Effector memory CD8-positive, alpha-beta T cell (primary cell): ENCODE data around the gene SFXN1.
"Not testable (repeated sequence)": the region's sequence is repeated elsewhere in the genome, so short reads cannot be mapped to it uniquely, and the experiment has no call there.

ENCODE experiments used
- ATAC-seq: fragments of 150-1000 bp; cut with Tn5 transposase; replicated peaks from 2 replicates; pipeline ENCODE4 v1.10.0; 2021; ENCODE audit warnings: mild to moderate bottlenecking, moderate library complexity
- DNase-seq, 3 experiments: peaks; one replicate each; pipeline ENCODE4 v3.0.0; 2021
- H3K27ac Mint-ChIP-seq, 2 donors: one replicate each; pipeline ENCODE4 v1.8.0; 2022; ENCODE audit warnings: mild to moderate bottlenecking in 2 of 2, mixed read lengths in 2 of 2, moderate library complexity in 2 of 2
- H3K27me3 Mint-ChIP-seq, 2 donors: one replicate each; pipeline ENCODE4 v1.8.0; 2022; ENCODE audit warnings: mixed read lengths in 2 of 2
- H3K36me3 Mint-ChIP-seq: one replicate; pipeline ENCODE4 v1.8.0; 2022; ENCODE audit warnings: mild to moderate bottlenecking, moderate library complexity, mixed read lengths; ENCODE audit not compliant: insufficient read depth
- H3K4me1 Mint-ChIP-seq, 2 donors: one replicate each; pipeline ENCODE4 v1.8.0; 2022; ENCODE audit warnings: low read depth in 2 of 2, mixed read lengths in 2 of 2
- H3K4me3 Mint-ChIP-seq, 2 donors: one replicate each; pipeline ENCODE4 v1.8.0; 2022; ENCODE audit warnings: mild to moderate bottlenecking in 2 of 2, mixed read lengths in 2 of 2, moderate library complexity in 2 of 2
- H3K9me3 Mint-ChIP-seq, 2 donors: one replicate each; pipeline ENCODE4 v1.8.0; 2022; ENCODE audit warnings: mixed read lengths in 2 of 2

The SFXN1 gene

DNA sequence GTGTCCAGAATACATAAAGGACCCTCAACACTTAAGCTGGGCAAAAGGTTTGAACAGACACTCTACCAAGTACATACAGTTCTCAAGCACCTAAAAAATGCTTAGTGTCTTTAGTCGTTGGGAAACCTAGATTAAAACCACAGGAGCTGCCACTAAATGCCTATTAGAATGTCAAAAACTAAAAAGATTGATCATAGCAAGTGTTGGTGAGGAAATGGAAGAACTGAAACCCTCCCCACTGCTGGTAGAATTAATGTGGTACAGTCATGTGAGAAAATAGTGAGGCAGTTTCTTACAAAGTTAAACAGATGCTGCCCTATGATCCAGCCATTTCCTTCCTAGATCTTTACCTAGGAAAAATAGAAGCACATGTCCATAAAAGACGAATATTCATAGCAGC lies 40.6 kb downstream of the SFXN1 start:
- Mint-ChIP-seq H3K27ac (peak overlapping the region in 1 of 2 donors; percentile 56), H3K4me3 (no peak overlapping the region), H3K36me3 (peaks cover 39% of the 10 kb centered on the region), H3K4me1 (peaks cover 35 to 54% of the 10 kb centered on the region in 2 donors), H3K27me3 (no peaks in the 10 kb centered on the region), H3K9me3 (peaks cover 3 to 8% of the 10 kb centered on the region in 2 donors)
- DNase-seq (no peak), ATAC-seq (no peak)

DNA sequence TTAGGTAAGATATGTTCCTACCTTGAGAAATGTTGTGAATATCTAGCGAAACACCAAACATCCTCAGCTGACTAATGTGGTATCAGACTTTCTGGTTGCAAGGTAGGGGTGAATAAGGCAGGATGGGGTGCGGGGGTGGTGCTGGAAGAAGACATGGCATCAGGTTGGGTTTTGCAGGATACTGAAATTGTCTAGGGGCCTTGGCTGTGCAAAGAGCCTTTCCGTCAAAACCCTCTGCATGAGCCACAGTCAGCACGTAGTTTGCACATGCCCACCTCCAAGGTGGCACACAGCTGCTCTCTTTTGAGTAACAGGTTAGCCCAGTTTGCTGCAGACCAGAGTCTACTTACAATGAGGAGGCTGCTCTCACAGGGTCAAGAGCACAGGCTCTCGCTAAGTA lies 42.0 kb downstream of the SFXN1 start:
- Mint-ChIP-seq H3K27ac (peak overlapping the region; percentile 79 to 89), H3K4me1 (peaks cover 35 to 59% of the 10 kb centered on the region in 2 donors), H3K36me3 (peaks cover 32% of the 10 kb centered on the region), H3K4me3 (peak overlapping the region; percentile 74 to 81), H3K9me3 (peaks cover 3 to 8% of the 10 kb centered on the region in 2 donors), H3K27me3 (no peaks in the 10 kb centered on the region)
- DNase-seq (no peak), ATAC-seq (no peak)

DNA sequence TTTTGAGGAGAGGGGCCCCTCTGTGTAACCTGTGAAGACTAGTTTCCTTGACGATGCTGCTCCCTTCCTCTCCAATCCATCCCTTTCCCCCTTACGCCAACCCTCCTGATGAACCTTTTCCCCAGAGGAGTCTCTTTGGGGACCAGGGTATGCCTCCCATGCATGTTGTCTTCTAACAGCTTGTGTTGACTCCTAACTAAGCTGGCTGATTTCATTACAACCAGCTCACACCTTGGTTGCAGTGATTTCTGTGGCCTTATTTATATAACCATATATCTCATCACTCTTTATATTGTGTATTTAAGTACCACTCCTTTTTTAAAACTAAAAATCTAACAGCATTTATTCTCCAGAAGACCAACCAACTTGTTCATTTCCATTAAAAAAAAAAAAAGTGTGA lies 42.5 kb downstream of the SFXN1 start:
- Mint-ChIP-seq H3K27ac (peak overlapping the region; percentile 79 to 89), H3K27me3 (no peaks in the 10 kb centered on the region), H3K4me1 (peaks cover 35 to 59% of the 10 kb centered on the region in 2 donors), H3K36me3 (peaks cover 32% of the 10 kb centered on the region), H3K4me3 (peak overlapping the region; percentile 74 to 81), H3K9me3 (peaks cover 3 to 8% of the 10 kb centered on the region in 2 donors)
- no peak for DNase-seq
- ATAC-seq: peak; percentile 20

DNA sequence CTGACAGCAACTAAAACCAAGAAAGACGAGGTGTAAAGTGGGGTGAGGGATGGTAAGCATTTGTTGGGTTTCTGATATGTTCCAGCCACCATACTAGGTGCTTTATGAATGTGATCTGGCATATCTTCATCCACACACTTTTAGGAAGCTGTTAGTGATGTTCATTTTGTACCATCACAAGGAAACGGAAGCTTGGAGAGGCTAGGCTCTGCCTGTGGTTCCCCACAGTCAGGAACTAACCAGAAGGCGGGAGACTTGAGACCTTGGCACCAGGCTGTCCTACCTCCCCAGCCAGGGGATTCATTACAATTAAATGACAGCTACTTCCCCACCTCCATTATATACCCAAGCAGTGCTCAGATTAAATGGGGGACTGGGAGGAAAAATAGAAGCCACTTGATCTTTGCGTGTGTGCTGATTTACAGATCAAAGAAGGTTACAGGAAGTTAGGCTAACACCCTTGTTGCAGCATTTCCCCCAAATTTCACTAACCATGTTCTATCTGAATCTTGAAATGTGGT lies 43.0 kb downstream of the SFXN1 start:
- Mint-ChIP-seq H3K27ac (peak overlapping the region; percentile 79 to 89), H3K36me3 (peaks cover 33% of the 10 kb centered on the region), H3K27me3 (no peaks in the 10 kb centered on the region), H3K9me3 (peaks cover 3 to 8% of the 10 kb centered on the region in 2 donors), H3K4me3 (peak overlapping the region; percentile 74 to 81), H3K4me1 (peaks cover 35 to 59% of the 10 kb centered on the region in 2 donors)
- ATAC-seq (peak; percentile 90), DNase-seq (peak in 2 of 3 experiments; percentile 17 to 18)

DNA sequence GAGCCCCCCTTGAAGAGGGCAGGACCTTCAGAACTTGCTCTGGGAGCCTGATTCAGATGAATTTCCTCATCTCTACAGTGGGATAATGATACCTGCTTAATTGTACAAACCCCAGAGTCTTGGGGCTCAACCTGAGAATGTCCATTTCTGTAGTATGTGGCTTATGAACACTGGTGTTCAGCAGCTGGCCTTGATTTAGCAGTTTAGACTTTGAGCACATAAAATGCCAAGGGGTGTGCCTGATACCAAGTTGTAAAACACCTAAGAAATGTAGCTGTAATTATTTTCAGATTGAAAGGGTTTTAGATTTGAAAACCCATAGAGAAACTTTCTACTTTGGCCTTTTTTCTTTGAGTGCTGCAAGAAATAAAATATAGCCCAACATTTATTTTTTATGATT lies 44.9 kb downstream of the SFXN1 start:
- peak overlapping the region; percentile 37 to 51 for H3K4me3 Mint-ChIP-seq
- H3K27me3 Mint-ChIP-seq: no peaks in the 10 kb centered on the region
- DNase-seq: no peak
- peaks cover 2 to 4% of the 10 kb centered on the region in 2 donors for H3K9me3 Mint-ChIP-seq
- H3K36me3 Mint-ChIP-seq: peaks cover 49% of the 10 kb centered on the region
- peak overlapping the region in 1 of 2 donors; percentile 71 for H3K27ac Mint-ChIP-seq
- peaks cover 24 to 43% of the 10 kb centered on the region in 2 donors for H3K4me1 Mint-ChIP-seq
- ATAC-seq: no peak

DNA sequence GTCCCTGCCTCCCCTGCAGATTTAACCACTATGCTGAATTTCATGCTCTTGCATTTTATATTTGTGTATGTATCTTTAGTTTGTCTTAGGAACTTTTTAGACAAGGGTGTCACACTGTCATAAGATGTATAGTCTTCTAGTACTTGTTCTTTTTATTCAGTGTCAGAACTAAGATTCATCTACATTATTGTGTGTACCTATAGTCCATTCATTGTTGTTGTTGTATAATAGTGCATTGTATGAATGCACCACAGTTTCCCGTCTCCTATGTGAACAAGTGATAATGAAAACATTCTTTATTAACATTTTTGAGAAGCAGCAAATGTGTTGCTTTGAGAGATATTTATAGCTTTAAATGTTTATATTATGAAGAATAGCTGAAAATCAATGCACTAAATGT lies 45.9 kb downstream of the SFXN1 start:
- Mint-ChIP-seq H3K27me3 (no peaks in the 10 kb centered on the region), H3K9me3 (no peaks in the 10 kb centered on the region), H3K4me1 (peaks cover 22 to 37% of the 10 kb centered on the region in 2 donors), H3K4me3 (no peak overlapping the region), H3K36me3 (peaks cover 53% of the 10 kb centered on the region), H3K27ac (peak overlapping the region in 1 of 2 donors; percentile 50)
- no peak for ATAC-seq
- DNase-seq: no peak

DNA sequence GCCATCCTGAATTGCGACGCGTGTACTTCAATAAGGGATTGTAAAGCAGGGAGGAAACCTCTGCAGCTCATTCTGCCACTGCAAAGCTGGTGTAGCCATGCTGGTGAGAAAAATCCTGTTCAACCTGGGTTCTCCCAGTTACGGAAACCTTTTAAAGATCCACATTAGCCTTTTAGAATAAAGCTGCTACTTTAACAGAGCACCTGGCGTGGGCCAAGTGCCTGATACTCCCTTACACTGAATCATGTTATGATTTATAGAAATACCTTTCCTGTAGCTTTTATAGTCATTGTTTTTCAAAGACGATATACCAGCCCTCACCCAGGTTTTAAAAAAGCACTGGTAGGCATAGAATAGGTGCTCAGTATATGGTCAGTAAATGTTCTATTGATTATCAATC lies 48.3 kb downstream of the SFXN1 start:
- ATAC-seq (no peak), DNase-seq (no peak)
- Mint-ChIP-seq H3K4me3 (no peak overlapping the region), H3K27me3 (no peaks in the 10 kb centered on the region), H3K36me3 (peaks cover 41% of the 10 kb centered on the region), H3K4me1 (peaks cover 3 to 15% of the 10 kb centered on the region in 2 donors), H3K9me3 (no peaks in the 10 kb centered on the region), H3K27ac (no peak overlapping the region)

DNA sequence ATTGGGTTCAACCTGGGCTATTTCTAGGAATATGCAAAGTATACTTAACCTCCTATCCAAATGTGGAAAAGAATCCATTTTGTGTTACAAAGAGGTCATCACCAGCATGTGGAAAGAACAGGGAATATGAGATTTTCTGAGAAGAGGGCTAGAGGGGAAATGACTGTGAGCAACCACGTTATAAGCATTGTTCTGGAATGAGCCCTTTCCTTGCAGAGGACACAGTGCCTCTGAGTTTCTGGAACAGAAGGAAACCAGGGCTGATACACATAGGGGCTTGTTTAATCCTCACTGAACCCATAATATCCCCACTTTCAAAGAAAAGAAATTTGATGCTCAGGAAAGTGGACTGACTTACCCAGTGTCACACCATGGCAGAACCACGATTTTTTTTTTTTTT lies 53.0 kb downstream of the SFXN1 start:
- no peak overlapping the region for H3K27ac Mint-ChIP-seq
- H3K36me3 Mint-ChIP-seq: peaks cover 26% of the 10 kb centered on the region
- no peak for ATAC-seq
- H3K4me3 Mint-ChIP-seq: no peak overlapping the region
- no peaks in the 10 kb centered on the region for H3K9me3 Mint-ChIP-seq
- no peaks in the 10 kb centered on the region for H3K27me3 Mint-ChIP-seq
- no peak for DNase-seq
- H3K4me1 Mint-ChIP-seq: peaks cover 8% of the 10 kb centered on the region in 2 donors

DNA sequence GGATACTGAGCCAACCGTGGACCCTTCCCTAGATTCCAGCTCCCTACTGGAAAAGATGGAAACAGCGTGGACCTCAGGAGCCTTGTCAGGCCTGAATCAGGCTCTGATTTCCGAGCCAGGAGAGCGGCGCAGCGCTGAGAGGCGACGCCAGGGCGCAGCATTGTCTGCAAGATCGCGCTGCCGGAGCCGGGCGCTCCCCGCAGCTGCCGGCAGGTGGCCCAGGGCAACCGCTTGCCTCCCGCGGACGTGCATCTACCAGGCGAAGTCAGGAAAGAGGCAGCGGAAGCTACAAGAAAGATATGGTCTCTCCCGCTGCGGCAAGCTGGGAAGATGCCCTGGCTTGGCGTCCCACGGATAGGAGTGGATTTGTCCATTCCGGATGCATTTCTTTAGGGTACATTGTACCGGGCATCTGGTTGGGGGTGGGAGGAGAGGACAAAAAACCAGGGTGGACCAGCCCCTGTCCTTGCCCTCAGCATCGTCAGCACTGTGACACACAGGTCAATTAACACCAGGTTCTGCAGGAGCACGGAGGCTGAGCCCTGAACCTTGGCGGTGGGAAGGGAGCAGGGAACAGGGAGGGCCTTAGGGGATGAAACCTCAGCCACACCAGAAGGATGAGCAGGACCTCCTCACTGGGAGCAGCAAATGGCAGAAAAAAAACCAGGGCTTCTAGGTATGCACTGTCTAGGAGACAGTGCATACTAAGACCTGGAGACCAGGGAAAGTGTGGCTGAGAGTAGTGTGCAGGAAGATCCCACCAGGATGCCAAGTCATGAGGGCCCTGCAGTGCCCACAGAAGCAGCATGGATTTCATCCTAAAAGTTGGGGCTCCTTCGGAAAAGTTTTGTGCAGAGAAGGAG lies 55.9 kb downstream of the SFXN1 start:
- peak overlapping the region; percentile 59 for H3K4me3 Mint-ChIP-seq
- peak overlapping the region in 1 of 2 donors; percentile 44 for H3K27ac Mint-ChIP-seq
- no peaks in the 10 kb centered on the region for H3K36me3 Mint-ChIP-seq
- ATAC-seq: peak; percentile 100
- peaks cover 0 to 6% of the 10 kb centered on the region in 2 donors for H3K27me3 Mint-ChIP-seq
- no peaks in the 10 kb centered on the region for H3K9me3 Mint-ChIP-seq
- H3K4me1 Mint-ChIP-seq: peaks cover 8 to 13% of the 10 kb centered on the region in 2 donors
- DNase-seq: peak; percentile 72 to 78 (median 78)

DNA sequence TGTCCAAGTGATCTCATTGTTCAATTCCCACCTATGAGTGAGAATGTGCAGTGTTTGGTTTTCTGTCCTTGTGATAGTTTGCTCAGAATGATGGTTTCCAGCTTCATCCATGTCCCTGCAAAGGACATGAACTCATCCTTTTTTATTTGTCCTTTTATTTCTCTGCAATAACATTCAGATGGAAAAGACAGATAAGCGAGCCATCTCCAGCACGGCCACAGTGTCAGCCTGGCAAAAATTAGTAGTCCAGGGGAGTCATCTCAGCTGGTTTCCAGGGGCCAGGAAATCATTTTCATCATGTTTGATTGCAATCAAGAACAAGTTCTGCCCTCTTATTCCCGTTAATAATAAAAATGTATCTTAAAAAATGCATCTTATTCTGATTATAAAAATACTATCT lies 57.0 kb downstream of the SFXN1 start:
- H3K4me3 Mint-ChIP-seq, ATAC-seq, H3K36me3 Mint-ChIP-seq, H3K9me3 Mint-ChIP-seq, H3K27me3 Mint-ChIP-seq, H3K27ac Mint-ChIP-seq, DNase-seq: not testable (repeated sequence)
- peaks cover 8 to 13% of the 10 kb centered on the region in 2 donors for H3K4me1 Mint-ChIP-seq

DNA sequence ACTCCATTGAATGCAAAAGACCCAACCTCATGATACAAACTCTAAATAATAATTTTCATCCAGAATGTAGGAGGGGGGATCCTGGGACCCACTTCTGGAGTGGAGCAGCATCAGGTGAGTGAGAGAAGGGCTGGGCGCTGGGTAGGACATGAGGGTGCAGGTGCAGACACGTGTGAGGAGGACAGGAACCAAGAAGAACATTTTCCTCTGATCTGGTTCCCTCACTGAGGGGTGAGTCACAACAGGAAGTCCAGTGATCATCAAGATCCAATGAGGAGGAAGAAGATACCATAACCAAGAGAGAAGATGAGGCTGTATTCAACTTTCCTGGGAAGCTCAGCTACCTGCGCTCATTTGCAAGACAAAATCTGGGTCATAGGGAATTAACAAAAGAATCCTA lies 57.4 kb downstream of the SFXN1 start:
- Mint-ChIP-seq H3K4me1 (peaks cover 8 to 13% of the 10 kb centered on the region in 2 donors), H3K36me3 (no peaks in the 10 kb centered on the region), H3K27ac (no peak overlapping the region), H3K27me3 (peaks cover 6 to 8% of the 10 kb centered on the region in 2 donors), H3K9me3 (no peaks in the 10 kb centered on the region), H3K4me3 (no peak overlapping the region)
- no peak for DNase-seq
- no peak for ATAC-seq

DNA sequence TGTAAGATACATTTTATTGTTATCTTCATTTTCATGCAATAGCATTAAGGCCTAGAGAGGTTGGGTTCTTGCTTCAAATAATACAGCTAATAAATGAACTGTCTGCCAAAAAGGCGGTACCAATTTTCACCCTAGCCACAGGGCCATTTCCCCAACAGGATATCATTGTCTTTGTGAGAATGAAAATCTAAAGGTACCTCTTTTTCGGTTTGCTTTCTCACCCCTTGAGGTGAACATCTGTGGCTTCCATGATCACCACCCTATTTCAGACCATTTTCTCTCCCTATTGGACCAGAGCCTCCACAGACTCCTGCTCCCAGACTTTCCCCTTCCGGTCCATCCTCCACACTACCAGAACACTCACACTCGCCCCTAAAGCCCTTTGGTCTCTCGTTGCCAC lies 60.2 kb downstream of the SFXN1 start:
- Mint-ChIP-seq H3K27ac (peak overlapping the region in 1 of 2 donors; percentile 1), H3K4me3 (no peak overlapping the region), H3K27me3 (peaks cover 14 to 25% of the 10 kb centered on the region in 2 donors), H3K36me3 (no peaks in the 10 kb centered on the region), H3K4me1 (peaks cover 8 to 13% of the 10 kb centered on the region in 2 donors), H3K9me3 (no peaks in the 10 kb centered on the region)
- DNase-seq (no peak), ATAC-seq (no peak)

DNA sequence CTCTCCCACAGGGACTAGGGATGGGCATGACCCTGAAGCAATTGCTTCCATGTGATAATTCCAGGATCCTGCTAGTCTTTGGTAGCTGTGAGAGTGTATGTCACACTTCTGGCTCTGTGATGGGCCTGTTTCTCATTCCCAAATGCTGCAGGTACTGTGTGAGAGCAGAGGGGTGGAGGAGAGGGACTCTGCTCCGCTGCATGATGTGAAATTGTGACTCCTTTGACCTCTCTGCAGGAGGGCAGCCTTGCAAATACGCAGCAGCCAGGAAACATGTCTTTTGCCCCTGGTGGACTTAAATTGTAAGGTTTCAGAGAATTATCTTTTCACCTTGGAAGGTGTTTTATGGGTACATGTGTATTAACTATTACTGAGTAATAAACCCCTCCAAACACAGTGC lies 61.6 kb downstream of the SFXN1 start:
- Mint-ChIP-seq H3K27ac (no peak overlapping the region), H3K36me3 (no peaks in the 10 kb centered on the region), H3K4me3 (no peak overlapping the region), H3K9me3 (no peaks in the 10 kb centered on the region), H3K4me1 (peaks cover 0 to 5% of the 10 kb centered on the region in 2 donors), H3K27me3 (peaks cover 20 to 25% of the 10 kb centered on the region in 2 donors)
- DNase-seq: no peak
- ATAC-seq: no peak

DNA sequence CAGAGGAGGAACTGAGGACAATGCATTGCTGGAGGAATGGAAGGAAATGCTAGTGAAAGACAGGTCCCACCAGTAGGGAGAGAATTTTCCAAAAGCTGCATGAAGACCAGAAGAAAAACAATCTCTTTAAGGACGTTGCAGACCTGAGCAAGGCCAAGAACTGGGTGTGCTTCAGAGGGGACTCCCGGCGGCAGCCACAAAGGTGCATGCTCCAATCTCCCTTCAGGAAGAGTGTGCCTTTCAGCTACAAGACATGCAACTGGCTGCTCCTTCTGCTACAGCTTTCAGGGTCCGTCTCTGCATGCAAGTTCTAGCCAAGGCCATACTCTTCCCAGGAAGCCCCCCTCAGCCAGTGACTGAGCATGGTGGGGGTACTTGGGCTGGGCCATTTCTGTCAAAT lies 62.9 kb downstream of the SFXN1 start:
- Mint-ChIP-seq H3K27me3 (peaks cover 20 to 34% of the 10 kb centered on the region in 2 donors), H3K9me3 (no peaks in the 10 kb centered on the region), H3K4me1 (peaks cover 0 to 5% of the 10 kb centered on the region in 2 donors), H3K36me3 (no peaks in the 10 kb centered on the region), H3K4me3 (no peak overlapping the region), H3K27ac (no peak overlapping the region)
- DNase-seq (no peak), ATAC-seq (no peak)
